Islet precursor cell (in vitro differentiated cells): ENCODE measurements around the gene SYNPO.
A peak's percentile ranks its signal among the peaks of the same experiment; 100 is the strongest.

Experiments
- DNase-seq: peaks from one replicate; pipeline ENCODE4 v3.0.0-alpha.2; 2018

Gene SYNPO, protein sequence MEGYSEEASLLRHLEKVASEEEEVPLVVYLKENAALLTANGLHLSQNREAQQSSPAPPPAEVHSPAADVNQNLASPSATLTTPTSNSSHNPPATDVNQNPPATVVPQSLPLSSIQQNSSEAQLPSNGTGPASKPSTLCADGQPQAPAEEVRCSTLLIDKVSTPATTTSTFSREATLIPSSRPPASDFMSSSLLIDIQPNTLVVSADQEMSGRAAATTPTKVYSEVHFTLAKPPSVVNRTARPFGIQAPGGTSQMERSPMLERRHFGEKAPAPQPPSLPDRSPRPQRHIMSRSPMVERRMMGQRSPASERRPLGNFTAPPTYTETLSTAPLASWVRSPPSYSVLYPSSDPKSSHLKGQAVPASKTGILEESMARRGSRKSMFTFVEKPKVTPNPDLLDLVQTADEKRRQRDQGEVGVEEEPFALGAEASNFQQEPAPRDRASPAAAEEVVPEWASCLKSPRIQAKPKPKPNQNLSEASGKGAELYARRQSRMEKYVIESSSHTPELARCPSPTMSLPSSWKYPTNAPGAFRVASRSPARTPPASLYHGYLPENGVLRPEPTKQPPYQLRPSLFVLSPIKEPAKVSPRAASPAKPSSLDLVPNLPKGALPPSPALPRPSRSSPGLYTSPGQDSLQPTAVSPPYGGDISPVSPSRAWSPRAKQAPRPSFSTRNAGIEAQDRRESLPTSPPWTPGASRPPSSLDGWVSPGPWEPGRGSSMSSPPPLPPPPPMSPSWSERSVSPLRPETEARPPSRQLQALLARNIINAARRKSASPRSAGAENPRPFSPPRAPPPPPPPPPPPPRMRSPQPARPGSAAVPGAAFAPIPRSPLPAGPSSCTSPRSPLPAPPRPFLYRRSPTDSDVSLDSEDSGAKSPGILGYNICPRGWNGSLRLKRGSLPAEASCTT

DNA sequence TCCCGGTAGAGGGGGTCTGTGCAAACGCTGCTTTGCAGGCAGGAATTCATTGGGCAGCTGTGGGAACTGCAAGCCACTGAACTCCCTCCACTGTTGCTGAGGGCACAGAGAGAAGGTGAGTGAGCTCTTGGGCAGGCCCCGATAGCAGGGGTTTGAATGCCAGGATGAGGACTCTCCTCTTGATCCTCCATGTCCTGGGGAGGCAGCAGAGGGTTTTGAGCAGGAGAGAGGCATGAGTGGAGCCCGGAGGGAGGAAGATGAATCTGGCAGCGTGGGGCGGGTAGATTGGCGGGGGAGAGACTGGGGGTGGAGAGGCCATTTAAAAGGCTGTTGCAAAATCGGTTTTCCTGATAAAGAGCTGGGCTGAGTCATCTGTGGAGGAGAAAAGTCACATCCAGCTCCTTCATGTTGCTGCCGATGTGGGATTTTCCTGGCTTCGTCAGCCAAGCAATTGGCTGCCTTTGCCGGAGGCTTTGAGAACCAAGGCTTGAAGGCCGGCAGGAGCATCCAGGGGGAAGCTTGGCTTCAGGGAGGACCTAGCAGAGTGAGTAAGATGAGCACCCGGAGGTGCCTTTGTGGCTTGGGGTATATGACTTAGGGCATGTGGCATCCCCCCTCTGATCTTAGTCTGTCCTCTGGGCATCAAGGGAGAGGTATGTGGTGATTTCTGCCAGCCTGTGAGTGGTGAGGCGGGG, at the start of gene SYNPO:
Gene SYNPO (plus strand): TSS at position 350 of the 695 bp plus-strand sequence. CDS start 7,616 bp downstream, outside the sequence.
- DNase-seq = peak; percentile 89

DNA sequence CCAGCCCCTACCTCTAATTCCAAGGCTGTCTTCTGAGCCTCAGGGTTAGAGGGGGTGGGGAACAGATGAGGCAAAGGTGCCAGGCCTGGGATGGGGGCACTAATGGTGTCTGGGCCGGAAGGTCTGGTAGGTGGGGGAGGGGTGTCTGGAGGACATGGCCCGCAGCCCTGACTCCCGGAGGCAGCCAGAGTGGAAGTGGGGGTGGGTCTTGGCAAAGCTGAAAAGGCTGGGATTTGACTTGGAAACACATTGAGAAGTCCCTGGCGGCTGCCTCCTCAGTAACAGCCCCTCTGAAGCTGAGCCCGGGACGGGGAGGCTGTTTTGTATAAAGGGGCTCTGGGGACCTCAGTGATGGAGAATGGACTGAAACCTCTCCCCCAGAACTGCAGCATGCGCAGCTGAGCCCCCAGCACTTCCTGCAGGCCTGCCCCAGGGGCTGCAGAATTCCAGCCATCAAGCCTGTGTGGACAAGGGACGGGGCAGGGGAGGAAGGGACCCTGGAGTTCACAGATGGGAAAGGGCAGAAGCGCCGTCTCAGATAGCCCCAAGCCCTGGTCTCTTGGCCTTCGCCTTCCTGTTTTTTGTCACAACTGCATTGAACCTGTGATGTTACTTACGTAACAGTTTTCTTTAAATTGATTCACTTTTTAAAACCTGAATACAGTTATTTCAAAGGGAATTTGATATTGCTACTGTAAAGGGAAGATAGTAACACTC, 49.3 kb upstream of the SYNPO start:
- DNase-seq = peak; percentile 91

DNA sequence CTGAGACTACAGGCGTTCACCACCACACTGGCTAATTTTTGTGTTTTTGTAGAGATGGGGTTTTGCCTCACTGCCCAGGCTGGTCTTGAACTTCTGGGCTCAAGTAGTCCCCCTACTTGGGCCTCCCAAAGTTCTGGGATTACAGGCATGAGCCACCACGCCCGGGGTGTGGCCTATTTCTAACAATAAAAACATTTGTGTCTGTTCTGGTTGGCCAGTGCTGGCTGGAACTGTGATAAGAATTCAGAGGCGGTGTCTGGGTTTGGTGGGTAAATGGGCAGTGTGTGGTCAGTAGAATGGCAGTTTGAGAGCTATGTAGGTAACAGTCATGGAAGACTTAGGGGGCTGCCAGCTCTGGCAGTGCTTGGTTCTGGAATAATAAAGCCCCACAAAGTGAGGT, 46.9 kb upstream of the SYNPO start:
- no peak for DNase-seq

DNA sequence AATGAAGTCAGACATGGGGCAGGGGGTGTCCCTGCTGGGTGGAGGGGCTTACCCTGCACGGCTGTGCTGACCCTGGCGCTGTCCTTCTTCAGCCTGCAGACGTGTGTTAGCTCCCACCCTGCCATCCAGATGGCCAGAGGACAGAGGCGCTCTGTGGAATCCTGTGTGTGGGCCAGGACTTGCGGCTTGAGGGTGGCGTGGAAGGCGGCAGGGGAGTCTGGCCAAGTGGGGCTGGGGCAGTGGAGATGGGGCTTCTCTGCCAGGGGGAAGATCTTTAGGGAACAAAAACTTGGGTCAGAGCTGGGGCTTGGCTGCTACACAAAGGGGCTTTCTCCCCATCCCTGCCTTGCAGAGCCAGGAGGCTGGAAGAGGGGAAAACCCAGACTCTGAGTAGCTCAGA, 46.5 kb upstream of the SYNPO start:
- no peak for DNase-seq

DNA sequence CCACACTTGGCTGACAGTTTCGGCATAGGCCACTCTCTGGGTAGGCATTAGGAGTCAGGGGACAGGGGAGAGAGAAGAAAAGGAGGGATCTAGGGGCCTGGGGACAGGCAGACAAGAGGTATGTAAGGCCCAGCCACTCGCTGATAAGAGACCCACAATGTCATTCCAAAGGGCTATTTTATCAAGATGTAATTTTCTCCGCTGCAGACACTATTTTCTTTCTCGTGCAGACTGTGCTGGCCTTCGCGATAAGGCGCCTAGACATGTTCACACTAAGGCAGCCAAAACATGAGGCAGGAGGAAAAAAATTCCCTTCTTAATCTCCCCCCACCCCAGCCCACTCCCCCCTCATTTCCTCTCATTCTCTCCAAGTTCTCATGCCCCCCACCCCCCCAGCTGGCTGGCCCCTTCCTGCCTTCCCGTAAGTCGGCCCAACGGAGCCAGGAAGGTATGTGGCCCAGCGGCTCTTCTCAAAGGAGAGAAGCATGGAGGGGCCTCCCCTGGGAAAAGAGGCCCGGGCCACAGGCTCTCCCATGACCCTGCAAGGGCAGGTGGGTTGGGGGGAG, 44.9 kb upstream of the SYNPO start:
- DNase-seq = no peak

DNA sequence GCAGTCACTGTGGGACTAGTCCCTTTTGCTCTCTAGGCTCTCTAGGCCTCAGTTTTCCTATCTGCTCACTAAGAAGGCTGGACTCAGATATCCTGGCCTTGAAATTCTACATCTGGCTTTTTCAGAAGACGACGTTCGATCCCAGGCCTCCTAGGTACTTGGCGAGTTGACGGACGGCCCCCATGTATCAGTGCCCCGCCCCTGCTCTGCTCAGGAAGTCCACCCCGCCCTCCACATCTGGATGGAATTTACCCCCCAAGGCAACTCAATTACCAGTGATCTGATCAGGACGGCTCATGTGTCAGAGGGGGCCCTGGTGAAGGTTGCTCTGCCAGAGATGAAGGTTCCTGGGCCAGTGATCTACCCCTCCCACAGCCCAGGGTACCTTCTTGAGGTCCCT, 44.1 kb upstream of the SYNPO start:
- no peak for DNase-seq

DNA sequence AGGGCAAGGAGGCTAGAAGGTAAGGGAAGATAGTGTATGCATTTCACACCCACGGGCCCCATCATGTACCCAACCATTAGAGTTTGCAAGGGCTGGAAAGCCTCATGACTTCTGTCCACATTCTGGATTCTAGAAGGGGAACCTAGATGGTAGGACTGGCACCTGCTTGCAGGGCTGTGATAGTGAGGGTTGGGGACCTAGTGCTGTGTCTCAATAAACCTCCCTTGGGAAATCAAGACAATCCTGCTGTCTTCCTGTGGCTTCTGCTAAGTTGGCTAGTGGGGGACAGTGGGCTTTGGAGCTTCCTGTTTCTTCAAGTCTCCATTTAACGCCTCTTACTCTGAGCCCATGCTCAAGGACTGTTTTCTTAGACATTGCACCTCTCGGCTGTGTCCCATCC, 43.6 kb upstream of the SYNPO start:
- DNase-seq = no peak

DNA sequence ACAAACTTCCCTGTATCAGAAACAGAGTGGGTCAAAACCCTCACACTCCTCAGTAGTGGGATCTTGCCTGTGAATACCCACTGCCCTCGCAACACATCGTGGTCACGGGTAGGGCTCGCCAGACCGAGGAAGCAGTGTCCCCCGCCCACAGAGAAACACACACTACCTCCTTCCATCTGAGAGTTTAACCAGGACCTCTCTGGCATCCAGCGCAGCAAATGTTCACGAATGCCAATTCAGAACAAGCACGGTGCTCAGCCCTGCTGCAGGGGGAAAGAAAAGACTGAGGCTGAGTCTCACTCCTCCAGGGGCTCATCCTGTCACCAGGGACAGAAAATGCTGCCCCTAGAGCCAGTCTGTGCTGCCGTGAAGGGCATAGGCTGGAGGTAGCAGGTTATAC, 42.5 kb upstream of the SYNPO start:
- DNase-seq = no peak

DNA sequence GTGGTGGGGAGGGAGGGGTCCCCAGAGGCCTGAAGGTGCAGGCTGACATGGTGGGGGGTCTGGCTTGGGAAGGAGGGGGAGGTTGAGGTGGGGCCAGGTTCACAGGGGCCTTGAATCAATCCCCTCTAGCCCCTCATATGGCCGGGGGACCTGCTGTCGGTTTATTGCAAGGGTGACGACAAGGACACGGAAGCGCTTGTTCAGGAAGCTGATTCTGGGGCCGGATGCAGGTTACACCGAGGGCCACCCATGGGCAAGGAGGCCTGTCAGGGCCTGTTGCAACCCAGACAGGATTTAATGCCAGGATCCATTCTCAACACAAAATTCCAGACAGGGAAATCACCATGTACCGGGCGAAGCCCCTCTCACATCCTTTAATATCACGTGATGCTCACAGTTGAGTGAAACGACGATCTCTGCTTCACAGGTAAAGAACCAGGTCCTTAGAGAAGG, 41.6 kb upstream of the SYNPO start:
- no peak for DNase-seq

DNA sequence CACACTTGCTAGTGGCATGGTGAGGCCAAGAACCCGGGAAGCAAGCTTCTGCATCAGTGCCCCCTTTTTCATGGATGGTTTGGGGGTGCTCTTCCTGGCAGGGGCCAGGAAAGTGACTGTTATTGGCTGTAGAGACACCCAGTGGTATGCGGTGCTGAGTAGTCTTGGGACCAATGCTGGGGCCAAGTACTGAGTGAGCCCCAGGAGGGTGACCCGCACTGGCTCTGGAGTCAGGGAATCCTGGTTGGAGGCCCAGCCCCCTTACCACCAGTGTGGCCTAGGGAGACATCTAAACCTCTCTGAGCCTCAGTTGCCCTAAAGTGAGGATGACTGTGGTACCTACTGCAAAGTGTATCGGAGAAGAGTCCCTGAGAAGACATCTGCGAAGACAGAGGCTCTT, 41.2 kb upstream of the SYNPO start:
- no peak for DNase-seq

DNA sequence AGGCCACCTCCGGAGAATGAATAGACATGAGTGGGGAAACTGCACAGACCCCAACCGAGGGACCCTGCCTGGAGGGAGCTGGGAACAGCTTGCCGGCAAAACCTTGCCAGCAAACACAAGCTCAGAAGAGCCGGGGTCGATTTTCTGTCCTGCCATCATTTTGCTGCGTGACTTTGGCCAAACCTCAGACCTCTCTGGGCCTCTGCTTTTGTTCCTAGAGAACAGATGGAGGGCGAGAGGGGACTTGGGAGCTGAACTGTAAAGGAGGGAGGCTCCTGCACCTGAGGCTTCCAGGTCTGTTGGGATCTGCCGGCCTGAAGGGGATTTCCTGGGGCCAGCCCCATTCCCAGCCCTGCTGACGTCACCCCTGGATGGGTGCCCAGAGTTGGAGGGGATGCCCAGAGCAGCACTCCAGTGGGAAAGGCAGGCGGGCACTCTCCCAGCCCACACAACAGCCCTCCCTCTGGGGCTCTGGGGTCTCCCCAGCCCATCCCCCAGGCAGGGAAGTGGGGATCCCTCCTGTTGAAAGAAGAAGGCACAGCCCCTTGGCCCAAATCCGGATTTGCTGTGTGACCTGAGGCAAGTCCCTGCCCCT, 40.4 kb upstream of the SYNPO start:
- no peak for DNase-seq

DNA sequence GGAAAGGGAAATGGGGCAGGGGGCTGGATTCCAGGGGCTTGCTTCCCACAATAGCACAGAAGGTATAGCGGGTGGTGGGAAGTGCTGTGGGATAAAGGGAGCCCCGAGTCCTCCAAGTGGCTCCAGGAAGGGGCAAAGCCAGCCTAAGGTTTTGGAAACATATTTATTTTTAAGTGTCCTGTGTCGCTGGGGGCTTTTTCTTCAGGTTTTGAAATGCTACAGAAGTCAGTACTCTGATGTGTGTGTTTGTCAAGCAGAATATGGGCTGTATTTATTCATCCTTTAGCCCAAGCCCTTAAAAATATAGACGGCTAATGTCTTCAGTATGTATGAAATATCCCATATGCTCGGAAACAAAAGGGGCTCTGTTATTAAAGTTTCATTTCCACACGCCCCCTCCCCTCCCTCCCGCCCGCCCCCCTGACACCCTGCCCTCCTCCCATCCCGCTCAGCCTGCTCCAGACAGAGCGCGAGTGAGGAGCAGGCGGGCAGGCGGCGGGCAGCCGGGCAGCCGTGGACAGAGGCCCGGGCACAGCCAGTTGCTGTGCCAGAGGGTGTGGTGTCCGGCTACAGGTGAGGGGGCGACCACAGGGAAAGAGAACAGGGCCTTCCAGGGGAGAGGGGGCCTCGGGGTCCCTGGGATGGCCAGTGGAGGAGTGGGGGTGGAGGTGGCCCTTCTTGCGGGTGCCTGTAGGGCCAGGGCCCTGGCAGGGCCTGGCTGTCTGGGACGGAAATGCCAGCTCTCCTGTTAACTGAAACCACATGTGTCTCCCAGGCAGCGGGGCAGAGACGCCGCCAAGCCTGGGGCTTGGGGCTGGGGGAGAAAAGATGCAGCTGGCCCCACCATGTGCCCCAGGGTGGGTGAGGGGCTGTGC, 39.6 kb upstream of the SYNPO start:
- no peak for DNase-seq

DNA sequence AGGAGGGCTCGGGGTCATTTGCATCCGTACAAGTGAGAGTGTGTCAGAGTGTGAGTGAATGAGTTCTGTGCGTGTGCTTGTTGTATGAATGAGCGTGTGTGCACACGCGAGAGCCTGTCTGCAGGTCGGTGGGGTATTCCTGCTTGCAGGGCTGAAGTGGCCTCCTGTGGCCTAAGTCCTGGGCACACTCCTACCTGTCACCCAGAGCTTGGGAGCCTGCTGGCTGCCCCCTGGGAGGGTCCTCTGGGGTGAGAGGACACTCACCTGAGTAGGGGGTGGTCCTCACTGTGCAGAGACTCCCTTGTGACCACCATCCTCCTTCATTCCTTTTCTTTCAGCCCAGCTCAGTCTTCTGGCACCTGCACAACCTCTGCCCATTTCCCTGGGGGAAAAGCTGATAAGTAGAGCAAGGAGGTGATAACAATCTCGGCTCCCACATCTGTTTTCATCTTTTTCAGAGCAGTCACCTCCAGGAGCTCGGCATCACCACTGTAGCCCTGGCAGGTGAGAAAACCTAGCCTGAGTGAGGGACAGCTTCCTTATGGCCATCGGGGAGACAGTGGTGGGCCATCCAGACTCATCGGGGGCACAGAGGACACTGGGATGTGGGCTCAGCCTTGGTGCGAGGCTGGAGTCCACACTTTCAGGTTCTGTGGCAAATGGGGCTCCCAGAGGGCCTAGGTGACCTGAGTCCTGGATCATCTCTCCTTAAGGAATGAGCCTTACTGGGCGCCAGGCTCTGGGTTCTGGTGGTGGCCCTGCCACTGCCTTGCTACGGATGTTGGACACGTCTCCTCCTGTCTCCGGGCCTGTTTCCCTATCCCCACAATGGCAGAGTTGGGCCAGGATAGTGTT, 38.7 kb upstream of the SYNPO start:
- DNase-seq = no peak

DNA sequence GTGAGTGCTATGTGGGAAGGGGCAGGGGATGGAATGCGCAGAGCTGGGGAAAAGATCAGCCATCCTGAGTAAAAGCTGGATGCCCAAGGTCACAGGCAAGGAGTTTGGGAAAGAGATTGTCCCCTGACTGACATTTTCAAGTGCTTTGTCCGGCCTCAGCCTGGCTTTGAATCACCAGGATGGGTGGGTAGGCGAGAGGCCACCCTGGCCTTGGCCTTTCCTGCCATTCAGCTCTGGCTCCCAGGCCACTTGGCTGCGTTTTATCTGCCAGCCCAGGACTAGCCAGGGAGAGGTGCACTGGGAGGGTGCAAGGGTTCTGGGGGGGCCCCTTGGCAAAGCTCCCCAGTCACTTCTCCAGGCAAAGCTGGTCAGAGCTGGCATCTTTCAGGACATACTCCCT, 37.4 kb upstream of the SYNPO start:
- DNase-seq = no peak

DNA sequence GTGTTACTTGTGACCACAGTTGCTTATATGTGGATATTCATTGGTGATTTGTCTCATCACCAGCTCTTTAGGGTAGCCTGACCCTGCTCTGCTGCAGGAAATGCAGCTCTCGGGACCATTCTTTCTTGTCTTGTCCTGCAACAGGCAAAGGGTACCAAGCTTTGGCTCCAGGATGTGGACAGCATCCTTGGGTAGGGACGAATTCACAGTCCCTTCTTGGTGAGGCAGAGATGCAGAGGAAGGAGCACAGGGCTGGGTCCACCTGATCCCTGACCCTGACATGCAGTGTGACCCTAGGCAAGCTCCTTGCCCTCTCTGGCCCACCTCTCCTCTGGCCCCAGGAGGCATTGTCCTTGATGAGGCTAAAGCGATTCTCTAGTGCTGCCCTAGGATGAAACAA, 37.0 kb upstream of the SYNPO start:
- DNase-seq = no peak

DNA sequence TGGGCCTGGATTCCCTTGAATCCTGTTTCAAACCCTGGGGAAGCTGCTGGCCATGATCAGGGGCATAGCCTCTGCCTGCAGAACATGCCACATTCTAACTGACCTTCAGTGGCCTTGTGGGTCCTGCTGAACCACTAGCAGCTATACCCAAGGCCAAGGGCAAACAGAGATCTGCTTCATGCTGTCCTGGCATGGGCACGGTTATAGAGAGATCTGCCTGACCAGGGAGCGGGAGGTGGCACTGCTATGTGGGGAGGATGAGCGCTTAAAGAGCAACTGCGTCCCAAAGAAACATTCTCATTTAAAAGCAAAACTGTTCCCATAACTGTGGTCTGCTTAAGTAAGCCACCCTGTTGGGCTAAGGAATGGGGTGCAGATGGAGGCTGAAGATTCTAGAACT, 36.5 kb upstream of the SYNPO start:
- no peak for DNase-seq

DNA sequence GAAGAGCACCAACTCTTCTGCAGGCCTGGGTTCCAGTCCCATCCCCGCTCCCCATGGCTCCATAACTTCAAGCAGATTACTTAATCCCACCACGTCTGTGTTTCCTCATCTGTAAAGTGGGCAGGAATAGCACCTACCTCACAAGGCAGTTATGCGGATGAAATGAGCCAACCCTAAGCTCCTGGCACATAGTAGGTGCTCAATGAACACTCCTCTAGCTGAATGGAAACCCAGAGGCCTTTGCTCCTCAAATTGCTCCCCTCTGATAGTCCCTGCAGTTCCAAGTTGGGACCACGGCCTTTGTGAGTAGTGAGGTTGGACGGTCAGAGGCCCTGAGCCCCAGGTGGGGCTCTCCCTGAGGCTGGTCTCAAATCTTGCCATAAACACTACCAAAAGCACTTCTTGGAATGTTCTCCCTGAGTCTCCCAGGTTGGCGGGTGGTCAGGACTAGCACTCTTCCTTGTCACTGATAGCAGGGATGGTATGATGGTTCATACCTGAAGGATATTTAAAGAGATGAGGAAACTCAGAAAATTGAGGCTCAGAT, 35.5 kb upstream of the SYNPO start:
- DNase-seq = no peak

DNA sequence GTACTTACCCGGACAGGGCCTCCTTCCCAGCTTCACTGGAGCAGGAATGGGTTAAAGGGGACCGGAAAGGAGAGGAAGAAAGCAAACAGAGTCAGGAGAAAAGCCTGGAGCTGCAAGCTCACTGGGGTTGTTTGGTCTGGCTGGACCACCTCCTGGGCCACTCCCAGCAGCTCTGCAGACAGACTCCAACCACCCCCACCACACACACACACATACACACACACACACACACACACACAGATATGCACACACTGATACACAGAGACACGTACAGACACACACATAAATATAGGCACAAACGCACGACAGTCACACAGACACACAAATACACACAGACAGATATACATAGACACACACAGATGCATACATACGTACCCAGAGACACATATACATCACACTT, 34.9 kb upstream of the SYNPO start:
- DNase-seq = no peak

DNA sequence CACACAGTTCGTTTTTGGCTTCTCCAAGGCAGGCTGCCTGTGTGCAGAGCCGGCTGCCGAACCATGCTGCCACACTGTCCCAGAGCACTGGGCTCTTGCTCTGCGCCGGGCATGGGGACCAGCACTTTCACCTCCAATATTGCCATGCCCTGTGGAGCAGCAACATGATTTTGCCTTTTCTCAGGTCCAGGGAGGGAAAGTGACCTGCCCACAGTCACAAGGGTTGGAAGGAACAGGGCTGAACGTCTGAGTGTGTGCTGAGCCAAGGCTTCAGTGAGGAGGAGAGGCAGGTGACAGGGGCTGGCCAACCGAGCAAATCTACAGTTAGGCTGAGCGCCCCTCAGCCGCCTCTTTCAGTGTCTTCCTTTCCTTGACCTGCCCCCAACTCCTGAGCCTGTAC, 34.0 kb upstream of the SYNPO start:
- no peak for DNase-seq

DNA sequence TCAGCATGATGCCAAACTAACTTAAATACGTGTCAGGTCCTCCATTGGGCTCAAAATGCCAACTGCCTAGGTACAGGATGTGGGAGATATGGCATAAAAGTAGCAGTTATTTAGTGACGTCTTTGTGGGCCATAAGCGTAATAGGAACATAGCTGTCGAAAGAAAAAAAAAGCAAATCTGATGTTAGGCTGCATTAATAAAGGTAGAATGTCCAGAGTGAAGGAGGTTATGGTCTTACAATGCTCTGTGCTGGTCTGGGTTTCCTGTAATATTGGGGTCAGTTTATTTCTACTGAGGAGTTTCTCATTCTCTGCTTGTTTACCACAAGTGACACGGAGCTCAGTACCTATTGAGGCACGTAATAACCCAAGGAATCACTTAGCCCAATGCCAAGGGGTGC, 33.4 kb upstream of the SYNPO start:
- DNase-seq = no peak
